Cerebellar cortex (tissue), 1 donor: ENCODE data around the gene ZBTB4.
A peak's percentile ranks its signal among the peaks of the same experiment; 100 is the strongest.

Experiments used
- DNase-seq: peaks from one replicate; pipeline ENCODE4 v3.0.0-alpha.2; 2015; ENCODE audit warnings: low spot score

ZBTB4 gene

DNA sequence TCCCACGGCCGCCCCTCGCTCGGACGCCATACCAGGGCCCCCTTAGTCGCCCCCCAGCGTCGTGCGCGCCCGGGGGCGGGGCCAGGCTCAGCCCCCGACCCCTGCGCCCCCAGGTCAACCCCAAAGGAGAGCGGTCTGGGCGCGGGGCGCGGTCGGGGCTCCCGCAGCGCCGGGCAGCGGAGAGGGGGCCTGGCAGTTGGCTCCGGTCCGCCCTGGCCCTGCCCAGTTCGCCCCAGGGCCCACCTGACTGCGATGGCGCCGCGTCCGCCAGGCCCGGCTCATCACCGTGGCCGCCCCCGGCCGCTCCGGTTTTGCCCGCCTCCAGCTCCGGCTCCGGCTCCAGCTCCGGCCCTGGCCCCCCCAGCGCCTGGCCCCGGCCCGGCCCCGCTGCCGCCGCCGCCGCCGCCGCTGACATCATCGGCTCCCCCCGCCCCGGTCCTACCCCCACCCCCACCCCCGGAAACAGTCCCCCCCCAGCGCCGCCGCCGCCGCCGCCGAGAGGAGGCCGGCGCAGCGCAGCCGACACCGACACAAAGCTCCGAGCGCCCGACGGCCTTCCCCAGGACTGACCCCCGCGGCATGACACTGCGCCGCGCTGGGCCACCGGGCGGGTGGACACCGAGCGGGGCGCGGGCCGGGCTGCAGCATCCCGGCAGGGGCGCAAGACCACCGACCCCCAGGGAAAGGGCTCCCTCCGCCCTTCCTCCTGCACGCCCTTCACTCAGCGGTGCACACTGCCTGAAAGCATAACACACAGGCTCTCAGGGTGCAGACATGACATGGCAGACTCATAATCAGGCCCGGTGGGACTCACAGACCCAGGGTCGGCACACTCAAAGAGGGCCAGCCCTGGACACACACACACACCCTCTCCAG is at the start of gene ZBTB4:
Gene ZBTB4 (minus strand): TSS at position 419 of the 876 bp plus-strand sequence. CDS start 12,830 bp downstream, outside the sequence.
- peak; percentile 54 for DNase-seq

DNA sequence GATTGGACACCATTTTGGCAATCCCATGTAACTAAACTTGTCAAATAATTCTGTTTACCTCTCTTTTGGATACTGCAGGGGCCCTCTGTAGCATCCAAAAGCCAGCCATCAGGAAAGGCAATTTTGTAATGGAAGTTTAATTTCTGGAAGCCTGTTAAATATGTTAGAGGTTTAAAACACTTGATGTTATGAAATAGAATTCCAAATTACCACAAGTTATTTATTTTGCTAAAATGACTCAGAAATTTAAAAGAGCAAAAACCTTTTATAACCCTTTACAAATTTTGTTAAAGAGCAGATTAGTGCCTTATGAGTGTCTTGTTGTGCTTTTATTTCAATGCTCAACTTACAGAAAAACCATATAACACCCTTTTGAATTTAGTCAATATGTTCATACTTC is 49.4 kb upstream of the ZBTB4 start:
- DNase-seq, result no peak

- DNase-seq, result peak; percentile 16
Measured at GRCh38 chr17:7523033-7523432, 43.6 kb upstream of the ZBTB4 start.

GRCh38 chr17:7515911-7516610 is 36.6 kb upstream of the ZBTB4 start:
- no peak for DNase-seq

DNA sequence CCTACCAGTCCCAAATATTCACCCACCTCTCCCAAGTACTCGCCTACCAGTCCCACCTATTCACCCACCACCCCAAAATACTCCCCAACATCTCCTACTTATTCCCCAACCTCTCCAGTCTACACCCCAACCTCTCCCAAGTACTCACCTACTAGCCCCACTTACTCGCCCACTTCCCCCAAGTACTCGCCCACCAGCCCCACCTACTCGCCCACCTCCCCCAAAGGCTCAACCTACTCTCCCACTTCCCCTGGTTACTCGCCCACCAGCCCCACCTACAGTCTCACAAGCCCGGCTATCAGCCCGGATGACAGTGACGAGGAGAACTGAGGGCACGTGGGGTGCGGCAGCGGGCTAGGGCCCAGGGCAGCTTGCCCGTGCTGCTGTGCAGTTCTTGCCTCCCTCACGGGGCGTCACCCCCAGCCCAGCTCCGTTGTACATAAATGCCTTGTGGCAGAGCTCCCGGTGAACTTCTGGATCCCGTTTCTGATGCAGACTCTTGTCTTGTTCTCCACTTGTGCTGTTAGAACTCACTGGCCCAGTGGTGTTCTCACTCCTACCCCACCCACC is 34.5 kb upstream of the ZBTB4 start:
- DNase-seq, result no peak

- no peak for DNase-seq
Measured at GRCh38 chr17:7512824-7513540, 33.6 kb upstream of the ZBTB4 start.

DNA sequence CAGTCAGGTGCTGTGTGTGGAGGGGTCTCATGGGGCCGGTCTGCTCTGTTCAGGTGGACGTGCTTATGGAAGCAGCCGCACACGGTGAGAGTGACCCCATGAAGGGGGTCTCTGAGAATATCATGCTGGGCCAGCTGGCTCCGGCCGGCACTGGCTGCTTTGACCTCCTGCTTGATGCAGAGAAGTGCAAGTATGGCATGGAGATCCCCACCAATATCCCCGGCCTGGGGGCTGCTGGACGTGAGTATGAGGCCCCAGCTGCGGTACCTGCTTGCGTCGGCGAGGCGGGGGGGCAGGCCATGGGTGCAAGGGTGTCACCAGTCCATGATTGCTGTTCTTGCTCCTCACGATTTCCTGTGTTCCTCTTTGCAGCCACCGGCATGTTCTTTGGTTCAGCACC is 32.7 kb upstream of the ZBTB4 start:
- no peak for DNase-seq

DNA sequence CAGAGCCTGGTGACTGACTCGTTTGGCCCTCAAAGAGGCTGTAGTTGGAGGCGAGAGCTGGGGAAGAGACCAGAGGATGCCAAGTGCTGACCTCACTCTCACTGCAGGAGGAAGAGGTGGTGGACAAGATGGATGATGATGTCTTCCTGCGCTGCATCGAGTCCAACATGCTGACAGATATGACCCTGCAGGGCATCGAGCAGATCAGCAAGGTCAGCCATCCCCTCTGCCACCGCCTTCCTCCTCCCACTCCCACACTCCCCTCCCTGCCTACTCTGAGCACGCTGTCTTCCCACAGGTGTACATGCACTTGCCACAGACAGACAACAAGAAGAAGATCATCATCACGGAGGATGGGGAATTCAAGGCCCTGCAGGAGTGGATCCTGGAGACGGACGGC is 31.7 kb upstream of the ZBTB4 start:
- DNase-seq, result peak; percentile 23

GRCh38 chr17:7509937-7510336 is 30.5 kb upstream of the ZBTB4 start:
- DNase-seq, result no peak

GRCh38 chr17:7508846-7509245 is 29.4 kb upstream of the ZBTB4 start:
- DNase-seq, result no peak

- no peak for DNase-seq
Measured at GRCh38 chr17:7508145-7508544, 28.7 kb upstream of the ZBTB4 start.

- no peak for DNase-seq
Measured at GRCh38 chr17:7503521-7503920, 24.1 kb upstream of the ZBTB4 start.

- no peak for DNase-seq
Measured at GRCh38 chr17:7502987-7503386, 23.6 kb upstream of the ZBTB4 start.

DNA sequence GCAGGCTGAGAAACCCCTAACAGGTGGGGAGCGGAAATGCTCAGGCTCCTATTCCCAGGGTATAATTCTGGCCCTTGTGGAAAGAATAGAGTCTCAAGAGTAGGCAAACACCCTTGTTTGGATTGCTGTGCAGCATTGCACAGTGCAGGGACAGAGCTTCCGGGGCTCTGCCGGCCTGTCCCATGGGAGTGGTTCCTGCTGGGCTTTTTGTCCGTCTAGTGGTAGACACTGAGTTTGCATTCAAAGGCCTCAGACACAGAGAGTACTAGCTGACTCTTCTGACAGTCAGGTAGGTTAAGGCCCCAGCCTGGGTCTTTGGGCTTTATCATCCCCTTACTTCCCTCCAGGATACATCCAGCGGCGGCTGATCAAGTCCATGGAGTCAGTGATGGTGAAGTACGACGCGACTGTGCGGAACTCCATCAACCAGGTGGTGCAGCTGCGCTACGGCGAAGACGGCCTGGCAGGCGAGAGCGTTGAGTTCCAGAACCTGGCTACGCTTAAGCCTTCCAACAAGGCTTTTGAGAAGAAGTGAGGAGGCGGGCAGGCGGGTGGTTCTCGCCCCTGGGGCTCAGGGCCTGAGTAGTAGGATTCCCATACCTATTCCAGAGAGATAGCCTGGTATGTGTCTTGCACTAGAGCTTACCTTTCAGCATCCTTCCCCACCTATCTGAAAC is 22.9 kb upstream of the ZBTB4 start:
- no peak for DNase-seq

DNA sequence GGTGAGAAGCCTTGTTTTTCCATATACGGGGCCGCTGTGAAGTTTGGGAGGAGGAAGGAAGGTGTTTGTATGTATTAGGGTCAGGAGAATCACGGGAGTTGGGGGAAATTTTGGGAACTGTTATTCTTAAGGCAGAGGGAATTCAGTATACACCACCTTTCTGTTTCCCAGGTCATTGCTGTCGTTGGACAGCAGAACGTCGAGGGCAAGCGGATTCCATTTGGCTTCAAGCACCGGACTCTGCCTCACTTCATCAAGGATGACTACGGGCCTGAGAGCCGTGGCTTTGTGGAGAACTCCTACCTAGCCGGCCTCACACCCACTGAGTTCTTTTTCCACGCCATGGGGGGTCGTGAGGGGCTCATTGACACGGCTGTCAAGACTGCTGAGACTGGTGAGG is 22.3 kb upstream of the ZBTB4 start:
- DNase-seq, result no peak

- DNase-seq, result no peak
Measured at GRCh38 chr17:7499161-7499560, 19.7 kb upstream of the ZBTB4 start.

DNA sequence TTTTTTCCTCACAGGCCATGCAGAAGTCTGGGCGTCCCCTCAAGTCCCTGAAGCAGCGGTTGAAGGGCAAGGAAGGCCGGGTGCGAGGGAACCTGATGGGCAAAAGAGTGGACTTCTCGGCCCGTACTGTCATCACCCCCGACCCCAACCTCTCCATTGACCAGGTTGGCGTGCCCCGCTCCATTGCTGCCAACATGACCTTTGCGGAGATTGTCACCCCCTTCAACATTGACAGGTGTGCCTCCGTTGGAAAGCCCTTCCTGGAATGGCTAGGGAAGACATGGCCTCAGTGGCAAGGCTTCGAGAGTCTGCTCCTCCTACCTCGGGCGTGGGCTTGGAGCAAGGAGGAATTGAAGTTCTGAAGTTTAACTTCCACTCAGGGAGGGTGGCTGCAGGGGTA is 18.2 kb upstream of the ZBTB4 start:
- no peak for DNase-seq

GRCh38 chr17:7497228-7497627 is 17.8 kb upstream of the ZBTB4 start:
- no peak for DNase-seq

DNA sequence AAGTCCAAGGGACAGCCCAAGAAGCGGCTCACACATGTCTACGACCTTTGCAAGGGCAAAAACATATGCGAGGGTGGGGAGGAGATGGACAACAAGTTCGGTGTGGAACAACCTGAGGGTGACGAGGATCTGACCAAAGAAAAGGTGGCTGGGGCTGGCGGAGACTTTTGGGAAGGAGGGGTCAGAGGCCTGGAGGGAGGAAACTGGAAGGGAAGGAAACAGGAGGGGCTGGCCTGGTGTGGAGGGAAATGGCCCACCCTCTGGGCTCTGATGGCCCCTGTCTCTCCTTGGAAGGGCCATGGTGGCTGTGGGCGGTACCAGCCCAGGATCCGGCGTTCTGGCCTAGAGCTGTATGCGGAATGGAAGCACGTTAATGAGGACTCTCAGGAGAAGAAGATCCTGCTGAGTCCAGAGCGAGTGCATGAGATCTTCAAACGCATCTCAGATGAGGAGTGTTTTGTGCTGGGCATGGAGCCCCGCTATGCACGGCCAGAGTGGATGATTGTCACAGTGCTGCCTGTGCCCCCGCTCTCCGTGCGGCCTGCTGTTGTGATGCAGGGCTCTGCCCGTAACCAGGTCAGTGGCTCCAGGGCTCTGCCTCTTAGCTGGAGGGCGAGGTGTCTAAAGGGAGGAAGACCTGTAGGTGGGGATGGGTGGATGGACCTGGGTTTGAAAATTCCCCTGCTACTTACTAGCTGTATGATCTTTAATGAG is 17.2 kb upstream of the ZBTB4 start:
- no peak for DNase-seq

- no peak for DNase-seq
Measured at GRCh38 chr17:7495906-7496434, 16.5 kb upstream of the ZBTB4 start.

GRCh38 chr17:7493941-7494340 is 14.5 kb upstream of the ZBTB4 start:
- DNase-seq, result no peak
